Lower leg skin (tissue), 3 donors: ENCODE data around the gene SPATA2.

Source experiments
- POLR2A ChIP-seq, 2 donors: fragments of 450-650 bp; IDR thresholded peaks; one replicate each; pipeline ENCODE4 v1.6.1; 2016 to 2017; ENCODE audit warnings: antibody characterized with exemption in 2 of 2, mild to moderate bottlenecking in 1 of 2, moderate library complexity in 1 of 2
- TF ChIP-seq, protein P1 (sequence below), 3 donors: fragments of 450-650 bp; IDR thresholded peaks; one replicate each; pipeline ENCODE4 v1.5.1; 2016; ENCODE audit warnings: antibody characterized with exemption in 3 of 3, mild to moderate bottlenecking in 3 of 3, moderate library complexity in 2 of 3

DNA sequence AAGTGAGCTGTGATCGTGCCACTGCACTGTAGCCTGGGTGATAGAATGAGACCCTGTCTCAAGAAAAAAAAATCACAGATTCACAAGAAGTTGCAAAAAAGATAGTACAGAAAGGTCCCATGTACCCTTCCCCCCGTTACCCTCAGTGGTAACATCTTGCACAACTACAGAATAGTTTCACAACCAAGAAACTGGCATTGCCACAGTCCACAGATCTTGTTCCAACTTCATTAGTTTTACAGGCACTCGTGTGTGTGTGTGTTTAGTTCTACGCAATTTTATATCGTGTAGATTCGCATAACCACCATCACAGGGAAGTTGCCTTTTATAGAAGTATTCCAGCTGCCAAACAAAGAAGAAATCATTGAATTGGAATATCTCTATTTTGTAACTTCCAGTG lies 19.1 kb downstream of the SPATA2 start:
- TF ChIP-seq, protein P1, sequence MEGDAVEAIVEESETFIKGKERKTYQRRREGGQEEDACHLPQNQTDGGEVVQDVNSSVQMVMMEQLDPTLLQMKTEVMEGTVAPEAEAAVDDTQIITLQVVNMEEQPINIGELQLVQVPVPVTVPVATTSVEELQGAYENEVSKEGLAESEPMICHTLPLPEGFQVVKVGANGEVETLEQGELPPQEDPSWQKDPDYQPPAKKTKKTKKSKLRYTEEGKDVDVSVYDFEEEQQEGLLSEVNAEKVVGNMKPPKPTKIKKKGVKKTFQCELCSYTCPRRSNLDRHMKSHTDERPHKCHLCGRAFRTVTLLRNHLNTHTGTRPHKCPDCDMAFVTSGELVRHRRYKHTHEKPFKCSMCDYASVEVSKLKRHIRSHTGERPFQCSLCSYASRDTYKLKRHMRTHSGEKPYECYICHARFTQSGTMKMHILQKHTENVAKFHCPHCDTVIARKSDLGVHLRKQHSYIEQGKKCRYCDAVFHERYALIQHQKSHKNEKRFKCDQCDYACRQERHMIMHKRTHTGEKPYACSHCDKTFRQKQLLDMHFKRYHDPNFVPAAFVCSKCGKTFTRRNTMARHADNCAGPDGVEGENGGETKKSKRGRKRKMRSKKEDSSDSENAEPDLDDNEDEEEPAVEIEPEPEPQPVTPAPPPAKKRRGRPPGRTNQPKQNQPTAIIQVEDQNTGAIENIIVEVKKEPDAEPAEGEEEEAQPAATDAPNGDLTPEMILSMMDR (IDR thresholded peaks at IDR 0.05): no peak
- no peak for TF ChIP-seq POLR2A (IDR thresholded peaks at IDR 0.05)
